Gastrocnemius medialis (tissue), 4 donors: Measurements from ENCODE around the gene RNF151. TPM values are rescaled to one million over a fixed set of nuclear protein-coding genes. Genes with fewer than 3 reads are reported as not detected.

Experiments used
- ATAC-seq, 2 donors: fragments of 150-250 bp; one replicate each; pipeline ENCODE4 v1.9.1; 2016
- DNase-seq, 2 donors: peaks; one replicate each; pipeline ENCODE4 v3.0.0-alpha.2; 2019
- H3K27ac ChIP-seq, 4 donors: fragments of 200-600 bp; sonication (generic); 1 replicate in 1 of 4; 2 replicates in 3 of 4; pipeline ENCODE4 v1.5.1; 2016 to 2018; ENCODE audit warnings: mild to moderate bottlenecking in 2 of 4, moderate library complexity in 1 of 4
- H3K27me3 ChIP-seq, 3 donors: fragments of 200-600 bp; sonication (generic) in 2 of 3; 1 replicate in 1 of 3; 2 replicates in 2 of 3; pipeline versions ENCODE4 v1.5.1 to v1.6.0; 2016 to 2019; ENCODE audit warnings: mild to moderate bottlenecking in 1 of 3, moderate library complexity in 1 of 3
- H3K36me3 ChIP-seq, 2 donors: fragments of 200-600 bp; sonication (generic) in 1 of 2; one replicate each; pipeline ENCODE4 v1.5.1; 2017 to 2018
- H3K4me1 ChIP-seq, 2 donors: fragments of 200-600 bp; sonication (generic) in 1 of 2; one replicate each; pipeline ENCODE4 v1.5.1; 2016 to 2017; ENCODE audit warnings: mild to moderate bottlenecking in 2 of 2
- H3K4me3 ChIP-seq, 4 donors: fragments of 200-600 bp; sonication (generic) in 3 of 4; 1 replicate in 1 of 4; 2 replicates in 3 of 4; pipeline ENCODE4 v1.5.1; 2016 to 2019; ENCODE audit warnings: mild to moderate bottlenecking in 2 of 4
- H3K9me3 ChIP-seq, 3 donors: fragments of 200-600 bp; sonication (generic) in 2 of 3; 1 replicate in 1 of 3; 2 replicates in 2 of 3; pipeline ENCODE4 v1.5.1; 2016 to 2019
- CTCF ChIP-seq, 5 experiments: fragments of 450-650 bp in 3 of 5; fragments of 200-600 bp in 2 of 5; sonication (generic) in 2 of 5; IDR thresholded peaks in 4 of 5; conservative IDR thresholded peaks in 1 of 5; 1 replicate in 4 of 5; 2 replicates in 1 of 5; pipeline ENCODE4 v1.5.1; 2016 to 2019; ENCODE audit warnings: antibody characterized with exemption in 5 of 5, mild to moderate bottlenecking in 3 of 5, moderate library complexity in 3 of 5
- POLR2A ChIP-seq, 2 donors: fragments of 450-650 bp; IDR thresholded peaks; one replicate each; pipeline ENCODE4 v1.6.1; 2017; ENCODE audit warnings: antibody characterized with exemption in 2 of 2, mild to moderate bottlenecking in 2 of 2, moderate library complexity in 2 of 2
- in situ Hi-C, 4 donors: fragments of 200-750 bp; cut with MboI; loops; one replicate each; pipeline versions ENCODE4 v1.15.0 to v1.8.0; 2017; ENCODE audit warnings: low sequenced_read_pairs in 4 of 4
- intact Hi-C: fragments of 100-400 bp; cut with DNase I; formaldehyde crosslinking; loops from one replicate; pipeline ENCODE4 v1.15.1; 2023; ENCODE audit warnings: low total_unique reads
- total RNA-seq, 4 donors: library from RNA; depleted of rRNA; stranded (reverse); fragments of >200 nt; gene quantifications; one replicate each; pipeline versions ENCODE4 v1.1.0 to v1.2.3, GENCODE V29; 2016

The RNF151 gene
- total RNA-seq, 4 donors from 2014 or later, result not detected

- Histone ChIP-seq H3K36me3 (peaks cover 0 to 48% of the 10 kb centered on the region in 2 donors), H3K9me3 (no peaks in the 10 kb centered on the region), H3K4me3 (no peak overlapping the region), H3K27me3 (no peaks in the 10 kb centered on the region), H3K27ac (no peak overlapping the region), H3K4me1 (peaks cover 14 to 30% of the 10 kb centered on the region in 2 donors)
- intact Hi-C loops, result no loop called here
- ATAC-seq (no peak), DNase-seq (no peak)
- TF ChIP-seq POLR2A (IDR thresholded peaks at IDR 0.05) (no peak), CTCF (IDR thresholded peaks at IDR 0.05 in 4 of 5, conservative IDR thresholded peaks at IDR 0.05 in 1 of 5) (no peak)
- in situ Hi-C loops, result no loop called here
Observed at GRCh38 chr16:1975432-1976215, 9.0 kb downstream of the RNF151 start.

- H3K4me1 ChIP-seq, result peaks cover 10 to 27% of the 10 kb centered on the region in 2 donors
Observed at GRCh38 chr16:1976216-1976520, 9.5 kb downstream of the RNF151 start.

GRCh38 chr16:1976951-1977874 lies 10.6 kb downstream of the RNF151 start:
- Histone ChIP-seq H3K27me3 (no peaks in the 10 kb centered on the region), H3K27ac (no peak overlapping the region), H3K4me1 (peaks cover 8 to 24% of the 10 kb centered on the region in 2 donors), H3K9me3 (no peaks in the 10 kb centered on the region), H3K4me3 (no peak overlapping the region), H3K36me3 (peaks cover 0 to 48% of the 10 kb centered on the region in 2 donors)
- no peak for TF ChIP-seq POLR2A (IDR thresholded peaks at IDR 0.05)
- no peak for TF ChIP-seq CTCF (IDR thresholded peaks at IDR 0.05 in 4 of 5, conservative IDR thresholded peaks at IDR 0.05 in 1 of 5)
- in situ Hi-C loops (no loop called here), intact Hi-C loops (no loop called here)
- no peak for DNase-seq
- no peak for ATAC-seq

More at GRCh38 chr16:1976216-1976520, 9.5 kb downstream of the RNF151 start:
- in situ Hi-C loops, result no loop called here
- H3K27me3 ChIP-seq, result no peaks in the 10 kb centered on the region
- DNase-seq (no peak), ATAC-seq (no peak)
- no peak for TF ChIP-seq POLR2A (IDR thresholded peaks at IDR 0.05)
- no peak for TF ChIP-seq CTCF (IDR thresholded peaks at IDR 0.05 in 4 of 5, conservative IDR thresholded peaks at IDR 0.05 in 1 of 5)
- H3K36me3 ChIP-seq, result peaks cover 0 to 48% of the 10 kb centered on the region in 2 donors
- no peak overlapping the region for H3K27ac ChIP-seq
- no peaks in the 10 kb centered on the region for H3K9me3 ChIP-seq
- intact Hi-C loops, result no loop called here
- H3K4me3 ChIP-seq, result no peak overlapping the region

GRCh38 chr16:1977875-1978268 lies 11.2 kb downstream of the RNF151 start:
- intact Hi-C loops, result no loop called here
- ATAC-seq (no peak), DNase-seq (no peak)
- Histone ChIP-seq H3K4me3 (no peak overlapping the region), H3K9me3 (no peaks in the 10 kb centered on the region), H3K27me3 (no peaks in the 10 kb centered on the region), H3K4me1 (peaks cover 5 to 18% of the 10 kb centered on the region in 2 donors), H3K36me3 (peaks cover 0 to 48% of the 10 kb centered on the region in 2 donors), H3K27ac (no peak overlapping the region)
- TF ChIP-seq POLR2A (IDR thresholded peaks at IDR 0.05) (no peak), CTCF (IDR thresholded peaks at IDR 0.05 in 4 of 5, conservative IDR thresholded peaks at IDR 0.05 in 1 of 5) (no peak)
- in situ Hi-C loops, result no loop called here
